Upper lobe of right lung (tissue), 1 donor: Measurements from ENCODE around the gene THYN1. TPM values are rescaled to one million over a fixed set of nuclear protein-coding genes. Genes with fewer than 3 reads are reported as not detected.
"Not testable (repeated sequence)": the region's sequence is repeated elsewhere in the genome, so short reads cannot be mapped to it uniquely, and the experiment has no call there.

Experiments
- ATAC-seq: fragments of 200-7000 bp; cut with Tn5 transposase; one replicate; pipeline ENCODE4 v1.9.1; 2020; ENCODE audit warnings: mild to moderate bottlenecking, moderate library complexity
- DNase-seq: peaks from one replicate; pipeline ENCODE4 v3.0.0-alpha.2; 2020
- H3K27ac ChIP-seq: fragments of 200-600 bp; one replicate; pipeline ENCODE4 v1.8.0; 2022
- H3K27me3 ChIP-seq: fragments of 200-600 bp; one replicate; pipeline ENCODE4 v1.8.0; 2022; ENCODE audit warnings: mild to moderate bottlenecking
- H3K36me3 ChIP-seq: fragments of 200-600 bp; one replicate; pipeline ENCODE4 v1.8.0; 2022
- H3K4me1 ChIP-seq: fragments of 200-600 bp; one replicate; pipeline ENCODE4 v1.8.0; 2022
- H3K4me3 ChIP-seq: fragments of 200-600 bp; one replicate; pipeline ENCODE4 v1.8.0; 2022; ENCODE audit warnings: mild to moderate bottlenecking
- H3K9me3 ChIP-seq: fragments of 200-600 bp; one replicate; pipeline ENCODE4 v1.8.0; 2022
- intact Hi-C: fragments of 100-400 bp; cut with DNase I; formaldehyde crosslinking; loops from one replicate; pipeline ENCODE4 v1.11.0; 2022
- total RNA-seq: library from RNA; stranded (reverse); fragmentation: NEBNext Ultra II Directional; extraction: Animal tissue kit (Norgen Biotek cat#: 25700); gene quantifications from one replicate; pipeline ENCODE4 v1.2.1, GENCODE V29; 2021
- TF ChIP-seq, protein P1 (sequence below): fragments of 200-600 bp; IDR thresholded peaks from one replicate; pipeline ENCODE4 v1.8.0; 2022; ENCODE audit warnings: antibody characterized with exemption
- donor health status: DM: no; HTN: yes; CAD: no; lungs with severe emphysema.

The THYN1 gene
- total RNA-seq, 1 donor from 2014 or later = 33.8 TPM

DNA sequence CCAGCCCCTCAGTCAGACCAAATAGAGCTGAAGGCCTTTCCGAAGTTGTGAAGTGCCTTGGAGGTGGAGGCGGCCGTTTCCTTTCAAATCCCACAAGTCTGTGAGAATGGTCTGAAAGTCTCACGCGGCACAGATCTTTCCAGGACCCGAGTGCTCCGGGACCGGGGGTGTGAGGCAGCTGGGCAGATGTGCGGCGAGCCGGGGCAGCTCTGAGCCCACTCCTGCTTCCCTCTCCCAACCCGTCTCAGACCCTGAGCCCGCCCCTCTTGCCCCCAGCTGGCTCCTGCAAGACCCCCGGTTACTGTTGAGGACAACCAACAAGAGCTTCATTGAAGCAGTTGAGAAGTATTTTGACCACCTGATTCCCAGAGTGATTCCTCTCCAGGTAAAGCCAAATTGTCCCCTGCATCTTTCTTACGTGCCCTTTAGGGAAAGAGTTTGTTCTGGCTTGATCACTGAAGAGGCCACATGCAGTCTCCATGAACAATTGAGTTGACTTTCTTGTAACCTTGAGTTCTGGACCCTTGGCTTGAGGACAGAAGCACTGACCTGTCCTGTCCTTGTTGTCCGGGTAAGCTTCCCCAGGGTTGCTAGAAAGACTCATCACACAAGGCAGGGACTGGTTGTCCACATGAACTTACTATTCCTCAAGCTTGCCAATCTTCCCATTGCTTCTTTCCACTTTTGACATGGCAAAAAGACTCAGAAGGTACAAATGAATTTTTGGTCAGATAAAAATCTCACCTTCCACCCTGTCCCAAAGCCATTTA lies 30.5 kb upstream of the THYN1 start:
- Histone ChIP-seq H3K36me3 (no peaks in the 10 kb centered on the region), H3K27ac (no peak overlapping the region), H3K9me3 (no peaks in the 10 kb centered on the region), H3K4me1 (no peaks in the 10 kb centered on the region), H3K27me3 (peaks cover 19% of the 10 kb centered on the region), H3K4me3 (no peak overlapping the region)
- TF ChIP-seq, protein P1, sequence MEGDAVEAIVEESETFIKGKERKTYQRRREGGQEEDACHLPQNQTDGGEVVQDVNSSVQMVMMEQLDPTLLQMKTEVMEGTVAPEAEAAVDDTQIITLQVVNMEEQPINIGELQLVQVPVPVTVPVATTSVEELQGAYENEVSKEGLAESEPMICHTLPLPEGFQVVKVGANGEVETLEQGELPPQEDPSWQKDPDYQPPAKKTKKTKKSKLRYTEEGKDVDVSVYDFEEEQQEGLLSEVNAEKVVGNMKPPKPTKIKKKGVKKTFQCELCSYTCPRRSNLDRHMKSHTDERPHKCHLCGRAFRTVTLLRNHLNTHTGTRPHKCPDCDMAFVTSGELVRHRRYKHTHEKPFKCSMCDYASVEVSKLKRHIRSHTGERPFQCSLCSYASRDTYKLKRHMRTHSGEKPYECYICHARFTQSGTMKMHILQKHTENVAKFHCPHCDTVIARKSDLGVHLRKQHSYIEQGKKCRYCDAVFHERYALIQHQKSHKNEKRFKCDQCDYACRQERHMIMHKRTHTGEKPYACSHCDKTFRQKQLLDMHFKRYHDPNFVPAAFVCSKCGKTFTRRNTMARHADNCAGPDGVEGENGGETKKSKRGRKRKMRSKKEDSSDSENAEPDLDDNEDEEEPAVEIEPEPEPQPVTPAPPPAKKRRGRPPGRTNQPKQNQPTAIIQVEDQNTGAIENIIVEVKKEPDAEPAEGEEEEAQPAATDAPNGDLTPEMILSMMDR = no peak
- DNase-seq (no peak), ATAC-seq (no peak)
- intact Hi-C loops = no loop called here

DNA sequence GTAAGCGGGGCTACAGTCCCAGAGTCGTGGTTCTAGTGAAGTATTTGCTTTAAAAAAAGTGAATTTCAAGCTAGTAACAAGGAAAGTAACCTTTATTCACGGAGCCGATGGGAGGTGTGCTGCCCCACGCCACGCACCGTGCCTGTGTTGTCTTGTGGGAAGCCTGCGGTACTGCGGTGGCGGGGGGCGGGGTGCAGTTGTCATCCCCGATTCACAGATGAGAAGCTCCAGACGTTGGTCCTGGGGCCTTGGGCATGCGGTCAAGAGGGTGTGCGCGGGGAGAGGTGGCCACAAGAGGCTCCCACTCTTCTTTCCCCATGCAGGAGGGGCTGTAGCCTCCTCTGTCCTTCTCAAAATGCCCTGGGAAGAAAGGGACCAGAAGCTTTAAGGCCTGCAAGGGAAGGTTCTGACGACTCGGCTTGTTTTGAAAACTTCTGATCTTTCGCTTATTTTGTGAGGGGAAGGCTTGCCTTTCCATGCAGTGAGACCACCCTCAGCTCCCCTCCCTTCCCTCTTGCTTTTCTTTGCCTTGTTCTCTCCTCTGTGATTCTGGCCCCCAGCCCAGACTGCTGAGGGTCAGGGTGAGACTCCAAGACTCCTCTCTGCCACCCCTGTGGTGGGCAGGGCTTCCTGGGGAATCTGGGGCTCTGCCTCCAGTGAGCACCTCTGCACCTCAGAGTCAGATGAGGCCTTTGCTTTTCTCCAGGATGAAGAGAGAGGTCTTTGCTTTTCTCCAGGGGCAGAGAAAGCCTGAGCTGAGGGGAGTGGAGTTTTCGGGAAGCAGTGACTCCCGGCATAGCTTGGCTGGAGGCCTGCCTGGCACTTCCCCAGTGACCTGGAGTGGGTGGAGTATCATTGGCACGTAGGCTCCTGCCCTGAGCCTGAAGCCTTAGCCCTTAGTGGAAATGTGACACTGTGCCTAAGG lies 29.2 kb upstream of the THYN1 start:
- H3K9me3 ChIP-seq = no peaks in the 10 kb centered on the region
- peak; percentile 88 for ATAC-seq
- no peak overlapping the region for H3K4me3 ChIP-seq
- no peaks in the 10 kb centered on the region for H3K36me3 ChIP-seq
- H3K27ac ChIP-seq = no peak overlapping the region
- H3K4me1 ChIP-seq = no peaks in the 10 kb centered on the region
- peak; percentile 81 for DNase-seq
- TF ChIP-seq, protein P1 = no peak
- intact Hi-C loops = no loop called here
- peaks cover 31% of the 10 kb centered on the region for H3K27me3 ChIP-seq

DNA sequence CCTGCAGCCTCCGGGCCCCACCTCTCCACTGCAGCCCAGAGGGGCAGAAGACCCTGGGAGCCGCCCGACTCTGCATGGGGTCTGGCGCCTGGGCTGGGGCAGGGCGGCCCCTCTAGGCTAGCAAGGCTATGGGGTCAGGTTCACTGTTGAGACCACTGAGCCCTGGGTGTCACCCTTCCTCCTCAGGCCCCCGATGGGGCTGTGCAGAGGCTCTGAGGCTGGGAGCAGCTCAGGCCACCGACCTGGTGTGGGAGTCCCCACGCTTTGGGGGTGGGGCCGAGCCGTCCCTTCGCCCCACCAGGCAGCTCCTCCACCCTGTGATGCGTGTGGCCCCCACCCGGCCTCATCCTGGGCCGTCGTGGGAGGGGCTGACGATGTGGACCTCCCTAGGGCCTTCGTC lies 28.5 kb upstream of the THYN1 start:
- intact Hi-C loops, DNase-seq: not testable (repeated sequence)
- peak; percentile 29 for ATAC-seq

DNA sequence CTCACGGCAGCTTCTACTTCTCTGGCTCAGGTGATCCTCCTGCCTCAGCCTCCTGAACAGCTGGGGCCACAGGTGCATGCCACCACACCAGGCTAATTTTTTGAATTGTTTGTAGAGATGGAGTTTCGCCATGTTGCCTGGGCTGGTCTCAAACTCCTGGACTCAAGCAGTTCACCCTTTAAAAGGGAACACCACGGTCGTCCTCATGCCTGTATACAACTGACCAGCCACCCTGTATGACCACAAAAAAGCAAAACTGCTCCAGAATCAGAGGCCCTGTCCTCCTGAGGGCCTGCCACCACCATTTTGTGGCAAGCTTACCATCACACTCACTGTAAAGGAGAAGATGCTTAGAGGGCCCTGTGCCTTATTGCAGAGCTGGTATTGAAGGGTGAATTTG lies 25.2 kb upstream of the THYN1 start:
- DNase-seq (no peak), ATAC-seq (no peak)
- H3K9me3 ChIP-seq = no peaks in the 10 kb centered on the region
- H3K27me3 ChIP-seq = peaks cover 71% of the 10 kb centered on the region
- H3K4me3 ChIP-seq = no peak overlapping the region
- TF ChIP-seq, protein P1 = no peak
- H3K27ac ChIP-seq = no peak overlapping the region
- peaks cover 15% of the 10 kb centered on the region for H3K4me1 ChIP-seq
- H3K36me3 ChIP-seq = no peaks in the 10 kb centered on the region
- intact Hi-C loops = no loop called here

More for the DNA sequence above, 28.5 kb upstream of the THYN1 start:
- H3K36me3 ChIP-seq, H3K4me3 ChIP-seq, H3K9me3 ChIP-seq, H3K27ac ChIP-seq, H3K4me1 ChIP-seq: not testable (repeated sequence)
- H3K27me3 ChIP-seq = peaks cover 38% of the 10 kb centered on the region

GRCh38 chr11:134277183-134278001 lies 24.2 kb upstream of the THYN1 start:
- H3K36me3 ChIP-seq = no peaks in the 10 kb centered on the region
- TF ChIP-seq, protein P1 = no peak
- H3K4me3 ChIP-seq = no peak overlapping the region
- no peaks in the 10 kb centered on the region for H3K9me3 ChIP-seq
- H3K4me1 ChIP-seq = peaks cover 15% of the 10 kb centered on the region
- peaks cover 81% of the 10 kb centered on the region for H3K27me3 ChIP-seq
- no peak overlapping the region for H3K27ac ChIP-seq
- ATAC-seq = no peak
- intact Hi-C loops = no loop called here
- no peak for DNase-seq
